ENCODE measurements around the gene GPR137B. TPM values are rescaled to one million over a fixed set of nuclear protein-coding genes. Genes with fewer than 3 reads are reported as not detected.

GPR137B gene
- total RNA-seq, 1 donor from 2014 or later = 25.2 TPM

GRCh38 chr1:236112332-236112627 lies 30.1 kb upstream of the GPR137B start:
- no peak overlapping the region for H3K27ac Mint-ChIP-seq
- TF ChIP-seq, protein P1, sequence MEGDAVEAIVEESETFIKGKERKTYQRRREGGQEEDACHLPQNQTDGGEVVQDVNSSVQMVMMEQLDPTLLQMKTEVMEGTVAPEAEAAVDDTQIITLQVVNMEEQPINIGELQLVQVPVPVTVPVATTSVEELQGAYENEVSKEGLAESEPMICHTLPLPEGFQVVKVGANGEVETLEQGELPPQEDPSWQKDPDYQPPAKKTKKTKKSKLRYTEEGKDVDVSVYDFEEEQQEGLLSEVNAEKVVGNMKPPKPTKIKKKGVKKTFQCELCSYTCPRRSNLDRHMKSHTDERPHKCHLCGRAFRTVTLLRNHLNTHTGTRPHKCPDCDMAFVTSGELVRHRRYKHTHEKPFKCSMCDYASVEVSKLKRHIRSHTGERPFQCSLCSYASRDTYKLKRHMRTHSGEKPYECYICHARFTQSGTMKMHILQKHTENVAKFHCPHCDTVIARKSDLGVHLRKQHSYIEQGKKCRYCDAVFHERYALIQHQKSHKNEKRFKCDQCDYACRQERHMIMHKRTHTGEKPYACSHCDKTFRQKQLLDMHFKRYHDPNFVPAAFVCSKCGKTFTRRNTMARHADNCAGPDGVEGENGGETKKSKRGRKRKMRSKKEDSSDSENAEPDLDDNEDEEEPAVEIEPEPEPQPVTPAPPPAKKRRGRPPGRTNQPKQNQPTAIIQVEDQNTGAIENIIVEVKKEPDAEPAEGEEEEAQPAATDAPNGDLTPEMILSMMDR (IDR thresholded peaks at IDR 0.05; ENCODE audit: unreplicated experiment) = no peak
- DNase-seq (ENCODE audit: low spot score in 2 of 2, unreplicated experiment in 2 of 2) = no peak
- H3K4me1 Mint-ChIP-seq = peaks cover 1% of the 10 kb centered on the region
- H3K36me3 Mint-ChIP-seq = no peaks in the 10 kb centered on the region
- no peak overlapping the region for H3K4me3 Mint-ChIP-seq
- no peaks in the 10 kb centered on the region for H3K27me3 Mint-ChIP-seq (ENCODE audit: low read depth)
- H3K9me3 Mint-ChIP-seq = no peaks in the 10 kb centered on the region

DNA sequence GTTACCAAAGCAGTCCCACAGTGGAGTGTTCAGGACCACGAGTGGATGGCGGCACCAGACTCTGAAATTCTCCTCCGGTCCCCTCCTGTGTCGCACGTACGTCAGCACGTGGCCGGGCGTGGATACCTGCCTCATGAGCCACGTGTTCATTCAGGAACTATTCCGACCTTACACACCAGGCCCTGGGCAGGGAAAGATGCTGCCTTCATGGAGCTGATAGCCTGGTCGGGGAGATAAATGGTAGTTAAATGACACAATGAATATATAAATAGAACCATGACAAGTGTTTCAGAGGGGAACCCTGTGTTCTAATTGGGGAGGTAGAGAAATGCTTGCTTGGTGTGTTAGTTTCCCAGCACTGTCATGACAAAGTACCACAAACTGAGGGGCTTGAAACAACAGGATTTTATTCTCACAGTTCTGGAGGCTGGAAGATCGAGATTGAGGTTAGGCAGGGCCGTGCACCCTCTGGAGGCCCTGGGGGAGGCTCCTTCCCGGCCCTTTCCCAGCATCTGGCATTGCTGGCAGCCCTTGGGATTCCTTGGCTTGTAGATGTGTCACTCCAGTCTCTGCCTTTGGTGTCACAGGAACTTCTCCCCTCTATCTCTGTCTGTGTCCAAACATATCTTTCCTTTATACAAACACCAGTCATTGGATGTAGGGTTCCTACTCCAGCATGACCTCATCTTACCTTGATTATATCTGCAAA lies 28.9 kb upstream of the GPR137B start:
- DNase-seq (ENCODE audit: low spot score in 2 of 2, unreplicated experiment in 2 of 2) = no peak
- TF ChIP-seq, protein P1 (IDR thresholded peaks at IDR 0.05; ENCODE audit: unreplicated experiment) = no peak
- Mint-ChIP-seq H3K36me3 (no peaks in the 10 kb centered on the region), H3K4me3 (no peak overlapping the region), H3K27me3 (ENCODE audit: low read depth) (no peaks in the 10 kb centered on the region), H3K4me1 (peaks cover 5% of the 10 kb centered on the region), H3K27ac (no peak overlapping the region), H3K9me3 (no peaks in the 10 kb centered on the region)

GRCh38 chr1:236114076-236114747 lies 28.1 kb upstream of the GPR137B start:
- H3K4me1 Mint-ChIP-seq = peaks cover 5% of the 10 kb centered on the region
- H3K4me3 Mint-ChIP-seq = no peak overlapping the region
- no peak for DNase-seq (ENCODE audit: low spot score in 2 of 2, unreplicated experiment in 2 of 2)
- TF ChIP-seq, protein P1 (IDR thresholded peaks at IDR 0.05; ENCODE audit: unreplicated experiment) = no peak
- H3K27ac Mint-ChIP-seq = no peak overlapping the region
- no peaks in the 10 kb centered on the region for H3K9me3 Mint-ChIP-seq
- H3K27me3 Mint-ChIP-seq (ENCODE audit: low read depth) = no peaks in the 10 kb centered on the region
- no peaks in the 10 kb centered on the region for H3K36me3 Mint-ChIP-seq

GRCh38 chr1:236117710-236118109 lies 24.6 kb upstream of the GPR137B start:
- H3K9me3 Mint-ChIP-seq = no peaks in the 10 kb centered on the region
- TF ChIP-seq, protein P1 (IDR thresholded peaks at IDR 0.05; ENCODE audit: unreplicated experiment) = no peak
- peaks cover 4% of the 10 kb centered on the region for H3K4me1 Mint-ChIP-seq
- DNase-seq (ENCODE audit: low spot score in 2 of 2, unreplicated experiment in 2 of 2) = no peak
- H3K4me3 Mint-ChIP-seq = no peak overlapping the region
- H3K36me3 Mint-ChIP-seq = no peaks in the 10 kb centered on the region
- no peaks in the 10 kb centered on the region for H3K27me3 Mint-ChIP-seq (ENCODE audit: low read depth)
- no peak overlapping the region for H3K27ac Mint-ChIP-seq

DNA sequence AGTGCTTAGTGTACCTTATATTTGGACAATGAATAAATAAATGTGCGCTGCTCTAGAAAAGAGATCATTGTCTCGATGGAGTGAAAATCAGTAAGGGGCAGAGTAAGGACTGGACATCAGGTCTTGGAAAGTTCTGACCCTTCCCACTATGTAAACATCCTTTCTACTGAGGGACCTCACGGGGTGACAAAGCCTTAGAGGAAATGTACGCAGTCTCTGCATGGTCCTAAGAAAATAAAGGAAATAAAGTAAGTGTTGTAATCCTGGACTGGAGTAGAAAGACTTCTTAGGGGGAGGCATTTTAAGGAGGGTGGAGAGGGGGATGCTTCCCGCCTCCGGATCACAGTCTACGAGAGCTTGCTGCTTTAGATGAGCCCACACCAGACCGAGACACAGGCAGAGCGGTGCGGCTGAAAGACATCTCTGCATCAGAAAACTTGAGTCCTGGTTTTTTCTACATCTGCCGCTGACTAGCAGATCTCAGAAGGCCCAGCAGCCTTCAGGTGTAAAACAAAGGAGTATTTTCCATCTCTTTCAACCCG lies 22.3 kb upstream of the GPR137B start:
- TF ChIP-seq, protein P1 (IDR thresholded peaks at IDR 0.05; ENCODE audit: unreplicated experiment) = no peak
- H3K9me3 Mint-ChIP-seq = no peaks in the 10 kb centered on the region
- H3K27me3 Mint-ChIP-seq (ENCODE audit: low read depth) = no peaks in the 10 kb centered on the region
- H3K36me3 Mint-ChIP-seq = no peaks in the 10 kb centered on the region
- H3K27ac Mint-ChIP-seq = no peak overlapping the region
- DNase-seq (ENCODE audit: low spot score in 2 of 2, unreplicated experiment in 2 of 2) = no peak
- peaks cover 4% of the 10 kb centered on the region for H3K4me1 Mint-ChIP-seq
- H3K4me3 Mint-ChIP-seq = no peak overlapping the region
